Measurements from ENCODE around the gene UNC119.
"Not testable (repeated sequence)": the region's sequence is repeated elsewhere in the genome, so short reads cannot be mapped to it uniquely, and the experiment has no call there.

UNC119 gene

GRCh38 chr17:28527859-28528258 is 24.6 kb downstream of the UNC119 start:
- H3K27me3 ChIP-seq (ENCODE audit: low read depth, low read length) = no peaks in the 10 kb centered on the region
- no peaks in the 10 kb centered on the region for H3K36me3 ChIP-seq (ENCODE audit: control insufficient read depth in 1 of 2, insufficient read depth in 2 of 2, low read length in 2 of 2)
- no peak overlapping the region for H3K4me3 ChIP-seq (ENCODE audit: low read depth in 1 of 2, low read length in 2 of 2)
- no peak overlapping the region for H3K27ac ChIP-seq (ENCODE audit: low read length)
- H3K4me1 ChIP-seq (ENCODE audit: control insufficient read depth in 1 of 2, insufficient read depth in 2 of 2, low read length in 2 of 2) = peaks cover 0 to 6% of the 10 kb centered on the region in 2 donors
- H3K9me3 ChIP-seq (ENCODE audit: control insufficient read depth in 1 of 2, low read length in 2 of 2) = no peaks in the 10 kb centered on the region

- Histone ChIP-seq H3K9me3 (ENCODE audit: control insufficient read depth in 1 of 2, low read length in 2 of 2) (no peaks in the 10 kb centered on the region), H3K36me3 (ENCODE audit: control insufficient read depth in 1 of 2, insufficient read depth in 2 of 2, low read length in 2 of 2) (no peaks in the 10 kb centered on the region), H3K27ac (ENCODE audit: low read length) (no peak overlapping the region), H3K4me1 (ENCODE audit: control insufficient read depth in 1 of 2, insufficient read depth in 2 of 2, low read length in 2 of 2) (peaks cover 0 to 6% of the 10 kb centered on the region in 2 donors), H3K27me3 (ENCODE audit: low read depth, low read length) (no peaks in the 10 kb centered on the region), H3K4me3 (ENCODE audit: low read depth in 1 of 2, low read length in 2 of 2) (no peak overlapping the region)
Measured at GRCh38 chr17:28527181-28527681, 25.2 kb downstream of the UNC119 start.

GRCh38 chr17:28526381-28526780 is 26.0 kb downstream of the UNC119 start:
- Histone ChIP-seq H3K36me3 (ENCODE audit: control insufficient read depth in 1 of 2, insufficient read depth in 2 of 2, low read length in 2 of 2) (no peaks in the 10 kb centered on the region), H3K27me3 (ENCODE audit: low read depth, low read length) (no peaks in the 10 kb centered on the region), H3K27ac (ENCODE audit: low read length) (no peak overlapping the region), H3K4me1 (ENCODE audit: control insufficient read depth in 1 of 2, insufficient read depth in 2 of 2, low read length in 2 of 2) (peaks cover 0 to 6% of the 10 kb centered on the region in 2 donors), H3K9me3 (ENCODE audit: control insufficient read depth in 1 of 2, low read length in 2 of 2) (no peaks in the 10 kb centered on the region), H3K4me3 (ENCODE audit: low read depth in 1 of 2, low read length in 2 of 2) (no peak overlapping the region)

GRCh38 chr17:28524476-28525424 is 27.7 kb downstream of the UNC119 start:
- Histone ChIP-seq H3K4me1 (ENCODE audit: control insufficient read depth in 1 of 2, insufficient read depth in 2 of 2, low read length in 2 of 2) (peaks cover 0 to 6% of the 10 kb centered on the region in 2 donors), H3K27ac (ENCODE audit: low read length) (no peak overlapping the region), H3K4me3 (ENCODE audit: low read depth in 1 of 2, low read length in 2 of 2) (no peak overlapping the region), H3K36me3 (ENCODE audit: control insufficient read depth in 1 of 2, insufficient read depth in 2 of 2, low read length in 2 of 2) (no peaks in the 10 kb centered on the region), H3K27me3 (ENCODE audit: low read depth, low read length) (no peaks in the 10 kb centered on the region), H3K9me3 (ENCODE audit: control insufficient read depth in 1 of 2, low read length in 2 of 2) (no peaks in the 10 kb centered on the region)

GRCh38 chr17:28523876-28524275 is 28.5 kb downstream of the UNC119 start:
- Histone ChIP-seq H3K4me3 (ENCODE audit: low read depth in 1 of 2, low read length in 2 of 2) (no peak overlapping the region), H3K9me3 (ENCODE audit: control insufficient read depth in 1 of 2, low read length in 2 of 2) (no peaks in the 10 kb centered on the region), H3K36me3 (ENCODE audit: control insufficient read depth in 1 of 2, insufficient read depth in 2 of 2, low read length in 2 of 2) (no peaks in the 10 kb centered on the region), H3K4me1 (ENCODE audit: control insufficient read depth in 1 of 2, insufficient read depth in 2 of 2, low read length in 2 of 2) (peaks cover 0 to 6% of the 10 kb centered on the region in 2 donors), H3K27ac (ENCODE audit: low read length) (no peak overlapping the region), H3K27me3 (ENCODE audit: low read depth, low read length) (no peaks in the 10 kb centered on the region)

- Histone ChIP-seq H3K27me3 (ENCODE audit: low read depth, low read length) (no peaks in the 10 kb centered on the region), H3K27ac (ENCODE audit: low read length) (no peak overlapping the region), H3K9me3 (ENCODE audit: control insufficient read depth in 1 of 2, low read length in 2 of 2) (no peaks in the 10 kb centered on the region), H3K36me3 (ENCODE audit: control insufficient read depth in 1 of 2, insufficient read depth in 2 of 2, low read length in 2 of 2) (no peaks in the 10 kb centered on the region), H3K4me3 (ENCODE audit: low read depth in 1 of 2, low read length in 2 of 2) (no peak overlapping the region), H3K4me1 (ENCODE audit: control insufficient read depth in 1 of 2, insufficient read depth in 2 of 2, low read length in 2 of 2) (peaks cover 0 to 6% of the 10 kb centered on the region in 2 donors)
Measured at GRCh38 chr17:28523186-28523585, 29.2 kb downstream of the UNC119 start.

GRCh38 chr17:28522281-28522680 is 30.1 kb downstream of the UNC119 start:
- H3K27me3 ChIP-seq (ENCODE audit: low read depth, low read length) = not testable (repeated sequence)

GRCh38 chr17:28521311-28522085 is 30.9 kb downstream of the UNC119 start:
- no peaks in the 10 kb centered on the region for H3K36me3 ChIP-seq (ENCODE audit: control insufficient read depth in 1 of 2, insufficient read depth in 2 of 2, low read length in 2 of 2)
- H3K9me3 ChIP-seq (ENCODE audit: control insufficient read depth in 1 of 2, low read length in 2 of 2) = no peaks in the 10 kb centered on the region
- H3K27me3 ChIP-seq (ENCODE audit: low read depth, low read length) = no peaks in the 10 kb centered on the region
- no peak overlapping the region for H3K27ac ChIP-seq (ENCODE audit: low read length)
- no peak overlapping the region for H3K4me3 ChIP-seq (ENCODE audit: low read depth in 1 of 2, low read length in 2 of 2)
- peaks cover 0 to 6% of the 10 kb centered on the region in 2 donors for H3K4me1 ChIP-seq (ENCODE audit: control insufficient read depth in 1 of 2, insufficient read depth in 2 of 2, low read length in 2 of 2)

More at GRCh38 chr17:28522281-28522680, 30.1 kb downstream of the UNC119 start:
- H3K27ac ChIP-seq (ENCODE audit: low read length); H3K36me3 ChIP-seq (ENCODE audit: control insufficient read depth in 1 of 2, insufficient read depth in 2 of 2, low read length in 2 of 2); H3K9me3 ChIP-seq (ENCODE audit: control insufficient read depth in 1 of 2, low read length in 2 of 2); H3K4me1 ChIP-seq (ENCODE audit: control insufficient read depth in 1 of 2, insufficient read depth in 2 of 2, low read length in 2 of 2); H3K4me3 ChIP-seq (ENCODE audit: low read depth in 1 of 2, low read length in 2 of 2): not testable (repeated sequence)

- Histone ChIP-seq H3K27ac (ENCODE audit: low read length) (no peak overlapping the region), H3K9me3 (ENCODE audit: control insufficient read depth in 1 of 2, low read length in 2 of 2) (no peaks in the 10 kb centered on the region), H3K27me3 (ENCODE audit: low read depth, low read length) (no peaks in the 10 kb centered on the region), H3K4me3 (ENCODE audit: low read depth in 1 of 2, low read length in 2 of 2) (no peak overlapping the region), H3K4me1 (ENCODE audit: control insufficient read depth in 1 of 2, insufficient read depth in 2 of 2, low read length in 2 of 2) (peaks cover 0 to 6% of the 10 kb centered on the region in 2 donors), H3K36me3 (ENCODE audit: control insufficient read depth in 1 of 2, insufficient read depth in 2 of 2, low read length in 2 of 2) (no peaks in the 10 kb centered on the region)
Measured at GRCh38 chr17:28520687-28521086, 31.7 kb downstream of the UNC119 start.

GRCh38 chr17:28519236-28519635 is 33.2 kb downstream of the UNC119 start:
- no peaks in the 10 kb centered on the region for H3K27me3 ChIP-seq (ENCODE audit: low read depth, low read length)
- H3K4me1 ChIP-seq (ENCODE audit: control insufficient read depth in 1 of 2, insufficient read depth in 2 of 2, low read length in 2 of 2) = no peaks in the 10 kb centered on the region
- H3K27ac ChIP-seq (ENCODE audit: low read length) = no peak overlapping the region
- no peak overlapping the region for H3K4me3 ChIP-seq (ENCODE audit: low read depth in 1 of 2, low read length in 2 of 2)
- H3K36me3 ChIP-seq (ENCODE audit: control insufficient read depth in 1 of 2, insufficient read depth in 2 of 2, low read length in 2 of 2) = no peaks in the 10 kb centered on the region
- H3K9me3 ChIP-seq (ENCODE audit: control insufficient read depth in 1 of 2, low read length in 2 of 2) = no peaks in the 10 kb centered on the region

- H3K4me1 ChIP-seq (ENCODE audit: control insufficient read depth in 1 of 2, insufficient read depth in 2 of 2, low read length in 2 of 2) = no peaks in the 10 kb centered on the region
- H3K36me3 ChIP-seq (ENCODE audit: control insufficient read depth in 1 of 2, insufficient read depth in 2 of 2, low read length in 2 of 2) = no peaks in the 10 kb centered on the region
Measured at GRCh38 chr17:28518578-28518977, 33.8 kb downstream of the UNC119 start.

More at GRCh38 chr17:28518578-28518977, 33.8 kb downstream of the UNC119 start:
- Histone ChIP-seq H3K27me3 (ENCODE audit: low read depth, low read length) (no peaks in the 10 kb centered on the region), H3K4me3 (ENCODE audit: low read depth in 1 of 2, low read length in 2 of 2) (no peak overlapping the region), H3K27ac (ENCODE audit: low read length) (no peak overlapping the region), H3K9me3 (ENCODE audit: control insufficient read depth in 1 of 2, low read length in 2 of 2) (no peaks in the 10 kb centered on the region)

All from muscle layer of duodenum (tissue), 2 donors.